SH-SY5Y (cell line): ENCODE data around the gene LGALS8.

Experiments
- GATA2 ChIP-seq: IDR thresholded peaks from 2 replicates; pipeline ENCODE4 v1.6.1; 2011; ENCODE audit warnings: mild to moderate bottlenecking, low read depth, low read length
- GATA3 ChIP-seq: IDR thresholded peaks from 2 replicates; pipeline ENCODE4 v1.6.1; 2011; ENCODE audit warnings: low read depth, mild to moderate bottlenecking, low read length, moderate library complexity

The LGALS8 gene

DNA sequence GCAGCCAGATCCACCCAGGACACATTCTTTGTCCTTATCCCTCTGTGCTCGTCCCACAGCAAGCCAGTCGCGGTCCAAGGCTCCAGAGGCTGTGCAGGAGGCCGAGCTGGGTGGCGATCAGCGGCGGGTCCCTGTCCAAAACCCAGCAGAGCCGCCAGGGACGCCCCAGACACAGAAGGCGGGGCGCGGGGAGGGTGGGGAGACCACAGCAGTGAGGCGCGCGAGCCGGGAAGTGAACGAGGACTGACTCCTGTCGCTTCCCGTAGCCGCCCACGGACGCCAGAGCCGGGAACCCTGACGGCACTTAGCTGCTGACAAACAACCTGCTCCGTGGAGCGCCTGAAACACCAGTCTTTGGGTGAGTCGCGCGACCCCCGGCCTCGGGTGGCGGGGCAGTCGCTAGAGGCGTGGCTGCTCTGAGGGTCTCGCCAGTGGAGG, at the start of gene LGALS8:
TSS of gene LGALS8 (plus strand) at position 279 of the 438 bp plus-strand sequence. CDS start 2,089 bp downstream, outside the sequence.
- no peak for TF ChIP-seq GATA3
- no peak for TF ChIP-seq GATA2

DNA sequence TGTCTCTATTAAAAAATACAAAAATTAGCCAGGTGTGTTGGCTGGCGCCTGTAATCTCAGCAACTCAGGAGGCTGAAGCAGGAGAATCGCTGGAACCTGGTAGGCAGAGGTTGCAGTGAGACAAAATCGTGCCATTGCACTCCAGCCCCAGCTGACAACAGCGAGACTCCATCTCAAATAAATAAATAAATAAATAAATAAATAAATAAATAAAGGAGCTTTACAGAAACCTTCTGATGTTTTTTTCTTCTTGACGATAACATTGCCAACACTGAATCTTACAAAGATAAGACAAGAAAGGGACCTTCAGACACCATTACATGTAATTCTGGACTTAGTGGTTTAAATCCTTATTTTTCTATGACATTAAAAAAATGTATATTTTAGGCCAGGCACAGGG, 47.8 kb upstream of the LGALS8 start:
- TF ChIP-seq GATA3: no peak
- no peak for TF ChIP-seq GATA2

DNA sequence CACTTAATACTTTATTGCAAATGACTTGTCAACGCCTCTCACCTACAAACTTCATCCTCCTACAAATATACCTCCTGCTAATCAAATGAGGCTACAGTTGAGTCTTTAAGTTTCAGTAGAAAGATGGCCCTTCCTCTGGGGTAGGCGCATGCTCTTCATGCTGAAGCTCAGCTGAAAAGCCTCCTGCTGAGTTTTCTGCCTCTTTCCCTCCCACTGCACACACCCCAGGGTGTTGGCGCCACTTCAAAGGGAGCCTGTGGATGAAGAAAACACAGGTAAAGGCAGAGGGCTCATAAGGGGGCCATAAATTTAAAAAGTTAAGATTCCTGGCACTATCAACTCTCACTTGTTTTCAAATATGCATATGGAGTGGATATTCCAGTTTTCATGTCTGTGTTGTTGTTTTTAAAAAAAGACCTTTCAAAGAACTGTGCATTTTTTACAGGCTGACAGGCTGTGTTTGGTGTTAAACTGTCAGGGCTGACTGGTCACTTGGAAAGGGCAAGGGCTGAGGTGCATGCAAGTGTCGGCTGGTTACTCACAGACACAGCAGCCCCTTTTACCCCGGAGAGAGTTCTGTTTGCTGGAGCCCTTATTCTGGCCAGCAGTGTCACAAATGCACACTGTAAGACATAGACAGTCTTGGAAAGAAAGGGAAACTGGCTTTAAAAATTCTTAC, 42.9 kb upstream of the LGALS8 start:
- TF ChIP-seq GATA2 (no peak), GATA3 (no peak)

DNA sequence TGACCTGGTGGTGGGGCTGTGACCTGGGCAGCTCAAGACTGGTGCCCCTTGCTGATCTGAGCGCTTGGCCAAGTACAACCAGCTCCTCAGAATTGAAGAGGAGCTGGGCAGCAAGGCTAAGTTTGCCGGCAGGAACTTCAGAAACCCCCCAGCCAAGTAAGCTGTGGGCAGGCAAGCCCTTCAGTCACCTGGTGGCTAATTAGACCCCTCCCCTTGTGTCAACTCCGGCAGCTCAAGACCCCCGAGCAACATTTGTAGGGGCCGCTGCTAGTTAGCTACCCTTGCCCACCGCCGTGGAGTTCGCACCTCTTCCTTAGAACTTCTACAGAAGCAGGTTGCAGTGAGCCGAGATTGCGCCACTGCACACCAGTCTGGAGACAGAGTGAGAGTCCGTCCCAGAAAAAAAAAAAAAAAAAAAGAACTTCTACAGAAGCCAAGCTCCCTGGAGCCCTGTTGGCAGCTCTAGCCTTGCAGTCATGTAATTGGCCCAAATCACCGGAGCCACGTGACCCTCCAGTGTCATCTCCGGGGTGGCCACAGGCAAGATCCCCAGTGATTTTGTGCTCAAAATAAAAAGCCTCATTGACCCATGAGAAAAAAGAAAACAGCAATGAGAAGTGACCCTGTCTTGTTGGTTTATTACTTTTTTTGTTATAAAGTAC, 39.3 kb upstream of the LGALS8 start:
- TF ChIP-seq GATA2 (no peak), GATA3 (no peak)

DNA sequence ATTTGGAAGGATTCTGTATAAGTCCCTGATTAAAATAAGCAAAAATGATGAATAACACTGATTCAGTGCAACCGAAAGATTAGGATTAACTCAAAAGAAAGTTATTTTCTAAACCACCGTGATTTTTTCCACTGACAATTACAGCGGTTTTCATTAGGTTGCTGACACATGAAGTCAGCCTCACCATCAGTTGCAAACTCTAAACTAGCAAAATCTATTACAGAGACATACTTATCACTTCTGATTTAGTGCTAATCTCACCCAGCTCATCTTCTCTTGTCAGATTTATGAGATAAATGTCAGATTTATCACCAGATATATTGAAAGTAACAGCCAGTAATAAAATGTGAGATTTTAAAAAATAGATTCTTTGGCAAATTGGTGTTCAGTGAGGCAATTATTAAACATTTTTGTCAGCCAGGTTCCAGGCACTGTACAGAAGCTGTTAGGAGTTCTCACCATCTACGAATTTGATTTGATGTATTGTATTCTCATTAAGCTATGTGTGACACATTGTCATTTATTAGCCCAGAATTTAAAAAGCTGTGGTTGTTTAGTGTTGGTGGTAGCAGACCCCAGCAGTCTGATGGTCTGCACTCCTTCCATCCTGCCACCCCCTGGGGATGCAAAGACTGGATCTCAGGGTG, 37.3 kb upstream of the LGALS8 start:
- no peak for TF ChIP-seq GATA3
- no peak for TF ChIP-seq GATA2

DNA sequence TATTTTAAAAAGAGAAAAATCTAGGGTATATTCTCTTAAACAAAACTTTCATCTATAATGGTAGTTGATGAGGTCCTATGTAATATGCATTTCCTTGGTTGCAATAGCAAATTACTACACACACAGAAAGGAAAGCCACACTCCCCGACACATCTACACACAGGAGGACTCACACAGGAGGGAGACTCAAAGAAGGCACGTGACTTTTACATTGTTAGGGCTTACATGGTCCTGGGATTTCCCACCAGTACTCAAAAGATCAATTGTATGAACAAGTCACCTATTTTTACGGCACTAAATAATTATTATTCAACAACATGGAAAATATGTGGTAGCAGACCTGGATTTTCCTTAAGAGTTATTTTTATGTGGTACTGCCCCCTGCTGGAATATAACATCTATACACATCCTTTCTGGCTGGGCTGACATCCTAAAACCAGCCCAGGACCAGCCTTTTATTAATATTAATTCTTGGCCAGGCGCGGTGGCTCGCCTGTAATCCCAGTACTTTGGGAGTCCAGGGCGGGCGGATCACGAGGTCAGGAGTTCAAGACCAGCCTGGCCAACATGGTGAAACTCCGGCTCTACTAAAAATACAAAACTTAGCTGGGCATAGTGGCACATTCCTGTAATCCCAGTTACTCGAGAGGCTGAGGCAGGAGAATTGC, 33.9 kb upstream of the LGALS8 start:
- TF ChIP-seq GATA2: no peak
- no peak for TF ChIP-seq GATA3

DNA sequence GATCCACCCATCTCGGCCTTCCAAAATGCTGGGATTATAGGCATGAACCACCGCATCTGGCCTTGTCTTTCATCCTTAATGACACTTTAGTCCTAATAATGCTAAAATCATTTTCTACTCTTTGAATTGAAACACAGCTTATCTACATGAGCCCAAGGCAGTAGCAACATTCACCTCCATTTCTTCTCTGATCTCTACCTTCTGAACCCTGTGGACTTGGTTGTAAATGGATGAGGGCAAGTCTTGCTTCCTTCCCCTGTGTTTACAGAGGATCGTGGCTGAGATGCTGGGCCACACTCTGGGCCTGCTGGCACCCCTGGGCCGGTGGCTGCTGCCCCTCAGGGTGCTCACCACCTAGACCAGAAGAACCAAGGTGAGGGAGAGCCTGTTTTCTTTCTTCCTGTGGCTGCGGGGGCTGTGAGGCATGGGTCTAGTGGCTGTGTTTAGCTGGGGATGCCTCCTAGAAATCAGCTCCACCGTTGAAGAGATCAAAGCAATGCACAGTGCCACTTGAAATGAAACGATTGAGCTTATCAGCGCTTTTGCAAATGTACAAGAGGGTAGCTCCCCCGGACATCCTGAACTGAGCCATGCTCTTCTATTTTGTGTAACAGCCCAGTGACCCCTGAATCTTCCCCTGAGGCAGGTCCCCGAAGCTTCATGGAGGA, 32.2 kb upstream of the LGALS8 start:
- TF ChIP-seq GATA3: no peak
- TF ChIP-seq GATA2: no peak

DNA sequence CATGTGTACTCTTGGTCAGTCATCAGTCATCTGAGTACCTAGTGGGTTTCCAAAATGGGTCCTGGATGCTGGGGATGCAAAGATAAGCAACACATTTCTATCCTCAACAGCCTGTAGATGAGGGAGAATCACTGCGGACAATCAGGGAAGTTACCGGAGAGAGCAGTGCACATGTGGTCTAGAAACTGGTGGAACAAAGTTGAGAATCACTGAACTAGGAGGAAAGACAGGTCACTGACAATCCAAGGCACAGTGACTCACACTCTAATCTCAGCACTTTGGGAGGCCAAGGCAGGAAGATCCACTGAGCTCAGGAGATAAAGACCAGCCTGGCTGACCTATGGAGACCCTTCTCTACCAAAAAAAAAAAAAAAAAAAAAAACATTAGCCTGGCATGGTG, 31.4 kb upstream of the LGALS8 start:
- TF ChIP-seq GATA3 (no peak), GATA2 (no peak)

DNA sequence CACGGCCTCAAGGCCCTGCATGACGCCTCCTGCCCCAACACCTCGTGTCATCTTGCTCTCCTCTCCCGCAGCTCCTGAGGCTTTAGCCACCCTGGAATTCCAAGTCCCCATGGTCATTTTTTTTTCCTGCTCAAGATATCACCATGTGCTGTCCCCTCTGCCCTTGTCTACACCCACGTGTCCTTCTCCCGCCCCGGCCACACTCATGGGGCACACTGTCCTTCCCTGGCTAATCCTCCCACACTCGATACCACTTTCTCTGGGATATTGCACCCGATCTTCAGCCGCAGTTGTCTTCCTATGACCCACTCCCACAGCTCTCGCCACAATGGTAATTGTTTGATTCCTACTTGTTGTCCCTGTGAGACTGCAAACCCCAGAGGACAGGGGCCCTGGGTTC, 29.7 kb upstream of the LGALS8 start:
- TF ChIP-seq GATA2 (no peak), GATA3 (no peak)

DNA sequence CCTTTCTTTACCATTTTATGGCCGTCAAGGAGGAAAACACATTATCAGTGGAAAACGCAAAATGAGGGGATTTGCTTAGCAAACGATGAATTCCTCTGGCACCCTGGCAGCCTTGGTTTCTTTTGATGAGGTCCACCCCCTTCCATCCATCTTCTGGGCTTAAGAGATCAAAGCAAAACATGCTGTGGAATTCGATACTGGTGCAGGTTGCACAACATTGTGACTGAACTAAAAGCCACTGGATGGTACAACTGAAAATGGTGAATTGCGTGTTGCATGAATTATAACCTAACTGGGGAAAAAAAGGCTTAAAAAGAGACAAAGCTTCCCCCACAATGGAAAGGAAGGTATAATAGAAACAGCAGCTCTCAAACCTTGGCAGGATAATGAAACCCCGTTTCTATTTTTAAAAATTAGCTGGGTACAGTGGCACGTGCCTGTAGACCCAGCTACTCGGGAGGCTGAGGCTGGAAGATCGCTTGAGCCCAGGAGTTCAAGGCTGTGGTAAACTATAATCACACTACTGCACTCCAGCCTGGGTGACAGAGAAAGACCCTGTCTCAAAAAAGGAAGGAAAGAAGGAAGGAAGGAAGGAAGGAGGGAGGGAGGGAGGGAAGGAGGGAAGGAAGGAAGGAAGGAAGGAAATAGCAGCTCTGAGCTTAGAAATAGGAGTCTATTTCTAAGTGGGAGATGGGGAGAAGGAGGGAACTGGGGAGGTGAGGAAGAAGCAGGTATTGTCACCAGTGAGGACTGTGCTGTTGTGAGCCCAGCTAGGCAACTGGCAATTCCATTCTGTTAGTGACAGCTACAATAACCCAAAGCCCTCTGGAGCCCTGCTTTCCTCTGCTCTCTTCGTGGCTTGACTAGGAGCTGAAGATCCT, 29.0 kb upstream of the LGALS8 start:
- TF ChIP-seq GATA2: no peak
- TF ChIP-seq GATA3: no peak

DNA sequence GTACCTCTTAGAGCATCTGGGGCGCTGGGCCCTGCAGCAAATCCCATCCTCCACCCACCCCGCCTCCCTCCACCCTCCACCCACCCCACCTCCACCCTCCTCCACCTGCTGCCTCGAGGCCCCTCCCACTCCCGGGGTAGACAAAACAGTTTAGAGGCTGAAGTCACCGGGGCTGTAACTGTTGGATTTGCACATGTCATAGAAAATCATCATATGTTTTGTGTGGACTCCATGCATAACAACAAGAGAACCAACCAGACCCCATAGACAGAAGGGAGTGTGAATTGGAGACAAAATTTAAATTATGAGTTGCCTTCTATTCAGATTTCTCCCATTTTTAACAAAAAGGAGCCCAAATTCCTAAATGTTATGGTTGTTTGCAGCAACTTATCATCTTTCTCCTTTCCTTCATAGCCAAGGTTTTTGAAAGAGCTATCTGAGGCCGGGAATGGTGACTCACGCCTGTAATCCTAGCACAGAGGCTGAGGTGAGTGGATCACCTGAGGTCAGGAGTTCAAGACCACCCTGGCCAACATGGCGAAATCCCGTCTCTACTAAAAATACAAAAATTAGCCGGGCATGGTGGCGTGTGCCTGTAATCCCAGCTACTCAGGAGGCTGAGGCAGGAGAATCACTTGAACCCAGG, 28.2 kb upstream of the LGALS8 start:
- no peak for TF ChIP-seq GATA2
- TF ChIP-seq GATA3: no peak

DNA sequence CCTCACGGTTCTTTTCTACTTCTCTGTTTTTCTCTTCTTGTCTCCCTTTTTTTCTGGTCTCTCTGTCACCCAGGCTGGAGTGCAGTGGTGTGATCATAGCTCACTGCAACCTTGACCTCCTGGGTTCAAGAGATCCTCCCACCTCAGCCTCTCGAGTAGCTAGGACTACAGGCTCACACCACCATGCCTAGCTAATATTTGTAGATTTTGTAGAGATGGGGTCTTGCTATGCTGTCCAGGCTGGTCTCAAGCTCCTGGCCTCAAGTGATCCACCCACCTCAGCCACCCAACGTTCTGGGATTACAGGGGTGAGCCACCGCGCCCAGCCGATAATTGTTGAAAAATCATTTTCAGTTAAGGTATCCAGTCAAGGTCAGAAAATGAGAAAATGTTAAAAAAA, 25.9 kb upstream of the LGALS8 start:
- TF ChIP-seq GATA2: no peak
- no peak for TF ChIP-seq GATA3

DNA sequence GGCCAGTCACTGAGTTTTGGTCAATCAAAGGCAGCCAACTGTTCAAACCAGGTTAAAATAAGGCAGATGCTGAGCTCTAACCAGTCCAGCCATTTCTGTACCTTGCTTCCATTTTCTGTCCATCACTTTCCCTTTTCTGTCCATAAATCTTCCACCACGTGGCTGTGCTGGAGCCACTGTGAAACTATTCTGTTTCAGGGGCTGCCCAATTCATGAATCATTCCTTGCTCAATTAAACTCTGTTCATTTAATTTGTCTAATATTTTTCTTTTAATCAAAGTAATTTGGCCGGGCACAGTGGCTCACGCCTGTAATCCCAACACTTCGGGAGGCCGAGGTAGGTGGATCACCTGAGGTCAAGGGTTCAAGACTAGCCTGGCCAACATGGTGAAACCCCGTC, 22.7 kb upstream of the LGALS8 start:
- no peak for TF ChIP-seq GATA2
- TF ChIP-seq GATA3: no peak
